HUES48 (cell line): ENCODE data around the gene SIX5.

ENCODE experiments used
- H3K27ac ChIP-seq: one replicate; pipeline ENCODE4 v1.7.0; 2013; ENCODE audit warnings: low read depth, low read length, inconsistent platforms
- H3K27me3 ChIP-seq: 2 replicates; pipeline ENCODE4 v1.6.1; 2013; ENCODE audit warnings: mild to moderate bottlenecking, low read length; ENCODE audit not compliant: control insufficient read depth, insufficient read depth
- H3K36me3 ChIP-seq: 2 replicates; pipeline ENCODE4 v1.6.1; 2013; ENCODE audit warnings: low read length; ENCODE audit not compliant: control insufficient read depth, insufficient read depth
- H3K4me1 ChIP-seq: 2 replicates; pipeline ENCODE4 v1.6.1; 2013; ENCODE audit warnings: mild to moderate bottlenecking, low read length; ENCODE audit not compliant: control insufficient read depth, insufficient read depth
- H3K4me3 ChIP-seq: 2 replicates; pipeline ENCODE4 v1.5.1; 2013; ENCODE audit warnings: mild to moderate bottlenecking, low read depth, low read length
- H3K9ac ChIP-seq: 2 replicates; pipeline ENCODE4 v1.6.1; 2013; ENCODE audit warnings: mild to moderate bottlenecking, low read depth, low read length, moderate library complexity
- H3K9me3 ChIP-seq: 2 replicates; pipeline ENCODE4 v1.6.1; 2013; ENCODE audit warnings: low read length; ENCODE audit not compliant: control insufficient read depth, insufficient read depth

Gene SIX5

GRCh38 chr19:45781214-45782161 is 12.4 kb upstream of the SIX5 start:
- H3K4me1 ChIP-seq = peaks cover 22% of the 10 kb centered on the region
- no peak overlapping the region for H3K27ac ChIP-seq
- no peak overlapping the region for H3K9ac ChIP-seq
- H3K4me3 ChIP-seq = no peak overlapping the region
- peaks cover 26% of the 10 kb centered on the region for H3K36me3 ChIP-seq
- no peaks in the 10 kb centered on the region for H3K9me3 ChIP-seq
- H3K27me3 ChIP-seq = peaks cover 14% of the 10 kb centered on the region; the same call in 1 of the 2 replicates

GRCh38 chr19:45780448-45781213 is 11.6 kb upstream of the SIX5 start:
- Histone ChIP-seq H3K27ac (no peak overlapping the region), H3K9me3 (no peaks in the 10 kb centered on the region), H3K27me3 (peaks cover 14% of the 10 kb centered on the region; the same call in 1 of the 2 replicates), H3K36me3 (peaks cover 19% of the 10 kb centered on the region), H3K4me3 (no peak overlapping the region), H3K4me1 (peaks cover 22% of the 10 kb centered on the region), H3K9ac (no peak overlapping the region)

- peaks cover 14% of the 10 kb centered on the region for H3K36me3 ChIP-seq
- H3K4me3 ChIP-seq = peak overlapping the region; percentile 51; the same call in 1 of the 2 replicates
- no peak overlapping the region for H3K9ac ChIP-seq
- peak overlapping the region; percentile 50 for H3K27ac ChIP-seq
- no peaks in the 10 kb centered on the region for H3K9me3 ChIP-seq
- H3K27me3 ChIP-seq = peaks cover 14% of the 10 kb centered on the region; the same call in 1 of the 2 replicates
- peaks cover 22% of the 10 kb centered on the region for H3K4me1 ChIP-seq
Measured at GRCh38 chr19:45780146-45780447, 11.0 kb upstream of the SIX5 start.

- Histone ChIP-seq H3K9me3 (no peaks in the 10 kb centered on the region), H3K9ac (no peak overlapping the region), H3K27ac (peak overlapping the region; percentile 50), H3K36me3 (peaks cover 12% of the 10 kb centered on the region), H3K27me3 (peaks cover 14% of the 10 kb centered on the region; the same call in 1 of the 2 replicates), H3K4me3 (peak overlapping the region; percentile 67), H3K4me1 (peaks cover 22% of the 10 kb centered on the region)
Measured at GRCh38 chr19:45779231-45780145, 10.4 kb upstream of the SIX5 start.

GRCh38 chr19:45778010-45778661 is 9.1 kb upstream of the SIX5 start:
- Histone ChIP-seq H3K9me3 (no peaks in the 10 kb centered on the region), H3K4me3 (no peak overlapping the region), H3K27ac (no peak overlapping the region), H3K36me3 (peaks cover 12% of the 10 kb centered on the region), H3K4me1 (peaks cover 17% of the 10 kb centered on the region), H3K27me3 (peaks cover 14% of the 10 kb centered on the region; the same call in 1 of the 2 replicates), H3K9ac (no peak overlapping the region)

- H3K36me3 ChIP-seq = peaks cover 12% of the 10 kb centered on the region
- no peak overlapping the region for H3K9ac ChIP-seq
- H3K27ac ChIP-seq = no peak overlapping the region
- no peak overlapping the region for H3K4me3 ChIP-seq
- peaks cover 14% of the 10 kb centered on the region; the same call in 1 of the 2 replicates for H3K27me3 ChIP-seq
- no peaks in the 10 kb centered on the region for H3K9me3 ChIP-seq
- H3K4me1 ChIP-seq = peaks cover 14% of the 10 kb centered on the region
Measured at GRCh38 chr19:45777395-45777961, 8.4 kb upstream of the SIX5 start.

- Histone ChIP-seq H3K4me1 (peaks cover 15% of the 10 kb centered on the region), H3K36me3 (peaks cover 12% of the 10 kb centered on the region), H3K27me3 (0 out of 2 replicates have a peak, but pooled peaks cover 1% of the 10 kb centered on the region), H3K4me3 (no peak overlapping the region), H3K9ac (no peak overlapping the region), H3K9me3 (no peaks in the 10 kb centered on the region), H3K27ac (no peak overlapping the region)
Measured at GRCh38 chr19:45774765-45775164, 5.7 kb upstream of the SIX5 start.

- Histone ChIP-seq H3K27me3 (no peaks in the 10 kb centered on the region), H3K9me3 (no peaks in the 10 kb centered on the region), H3K9ac (no peak overlapping the region), H3K4me1 (peaks cover 9% of the 10 kb centered on the region; the same call in 1 of the 2 replicates), H3K4me3 (no peak overlapping the region), H3K36me3 (peaks cover 12% of the 10 kb centered on the region), H3K27ac (no peak overlapping the region)
Measured at GRCh38 chr19:45773384-45773783, 4.3 kb upstream of the SIX5 start.

GRCh38 chr19:45772912-45773311 is 3.9 kb upstream of the SIX5 start:
- no peaks in the 10 kb centered on the region for H3K27me3 ChIP-seq
- no peak overlapping the region for H3K27ac ChIP-seq
- H3K36me3 ChIP-seq = peaks cover 12% of the 10 kb centered on the region
- no peaks in the 10 kb centered on the region for H3K9me3 ChIP-seq
- H3K4me1 ChIP-seq = peaks cover 9% of the 10 kb centered on the region; the same call in 1 of the 2 replicates
- H3K4me3 ChIP-seq = no peak overlapping the region
- H3K9ac ChIP-seq = no peak overlapping the region
